A375 (cell line): ENCODE results near the gene CHRNG. TPM values are rescaled to one million over a fixed set of nuclear protein-coding genes. Genes with fewer than 3 reads are reported as not detected.

Experiments
- total RNA-seq: library from RNA; depleted of rRNA; stranded (reverse); fragments of >200 nt; shearing (Covaris generic); gene quantifications from 2 replicates; pipeline ENCODE4 v1.2.3, GENCODE V29; 2014; rRNA removed

The CHRNG gene, protein sequence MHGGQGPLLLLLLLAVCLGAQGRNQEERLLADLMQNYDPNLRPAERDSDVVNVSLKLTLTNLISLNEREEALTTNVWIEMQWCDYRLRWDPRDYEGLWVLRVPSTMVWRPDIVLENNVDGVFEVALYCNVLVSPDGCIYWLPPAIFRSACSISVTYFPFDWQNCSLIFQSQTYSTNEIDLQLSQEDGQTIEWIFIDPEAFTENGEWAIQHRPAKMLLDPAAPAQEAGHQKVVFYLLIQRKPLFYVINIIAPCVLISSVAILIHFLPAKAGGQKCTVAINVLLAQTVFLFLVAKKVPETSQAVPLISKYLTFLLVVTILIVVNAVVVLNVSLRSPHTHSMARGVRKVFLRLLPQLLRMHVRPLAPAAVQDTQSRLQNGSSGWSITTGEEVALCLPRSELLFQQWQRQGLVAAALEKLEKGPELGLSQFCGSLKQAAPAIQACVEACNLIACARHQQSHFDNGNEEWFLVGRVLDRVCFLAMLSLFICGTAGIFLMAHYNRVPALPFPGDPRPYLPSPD
- not detected in 2 replicates for total RNA-seq

DNA sequence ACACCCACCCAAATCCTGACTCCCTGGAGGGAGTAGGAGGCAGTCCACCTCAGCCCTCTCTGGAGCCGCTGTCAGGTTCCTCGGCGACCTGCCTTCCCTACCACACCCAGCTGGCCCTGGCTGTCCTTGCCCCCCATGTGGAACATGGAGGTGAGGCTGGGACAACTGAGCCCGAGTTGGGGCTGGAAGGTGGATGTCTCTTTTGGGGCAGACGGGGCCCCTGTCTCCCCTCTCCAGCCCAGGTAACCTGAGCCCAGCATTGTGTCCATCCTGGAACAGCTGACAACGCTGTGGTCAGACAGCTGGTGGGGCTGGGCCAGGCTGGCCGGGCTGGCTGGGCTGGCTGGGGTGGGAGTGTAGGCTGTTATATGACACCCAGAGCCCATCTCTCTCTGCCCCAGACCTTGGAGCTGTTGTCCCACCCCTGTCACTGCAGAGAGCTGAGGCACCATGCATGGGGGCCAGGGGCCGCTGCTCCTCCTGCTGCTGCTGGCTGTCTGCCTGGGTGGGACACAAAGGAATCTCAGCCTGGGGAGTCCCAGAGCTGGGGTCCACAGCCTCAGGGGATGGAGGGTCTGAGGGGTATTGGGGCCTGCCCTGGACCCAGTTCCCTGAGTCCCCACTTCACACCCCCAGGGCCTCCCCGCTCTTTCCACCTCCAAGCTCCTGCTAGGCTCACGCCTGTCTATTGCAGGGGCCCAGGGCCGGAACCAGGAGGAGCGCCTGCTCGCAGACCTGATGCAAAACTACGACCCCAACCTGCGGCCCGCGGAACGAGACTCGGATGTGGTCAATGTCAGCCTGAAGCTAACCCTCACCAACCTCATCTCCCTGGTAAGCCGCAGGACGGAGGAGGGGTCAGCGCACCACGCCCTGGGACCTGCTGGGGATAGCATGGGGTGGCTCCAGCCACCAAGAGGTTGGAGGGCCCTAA lies at the start of gene CHRNG:
CHRNG (plus strand) TSS at position 395 of the 934 bp plus-strand sequence; CDS start at position 451, 56 bp downstream.

GRCh38 chr2:232519581-232520438 lies 19.7 kb upstream of the CHRNG start, which contains the start of gene PRSS56:
TSS of gene PRSS56 (plus strand) at chr2:232520388. CDS start at chr2:232520599, 211 bp downstream.

GRCh38 chr2:232525791-232526371 lies 13.6 kb upstream of the CHRNG start, which contains the start of gene CHRND:
TSS of gene CHRND (plus strand) at chr2:232526160. CDS start at chr2:232526216, 56 bp downstream.

DNA sequence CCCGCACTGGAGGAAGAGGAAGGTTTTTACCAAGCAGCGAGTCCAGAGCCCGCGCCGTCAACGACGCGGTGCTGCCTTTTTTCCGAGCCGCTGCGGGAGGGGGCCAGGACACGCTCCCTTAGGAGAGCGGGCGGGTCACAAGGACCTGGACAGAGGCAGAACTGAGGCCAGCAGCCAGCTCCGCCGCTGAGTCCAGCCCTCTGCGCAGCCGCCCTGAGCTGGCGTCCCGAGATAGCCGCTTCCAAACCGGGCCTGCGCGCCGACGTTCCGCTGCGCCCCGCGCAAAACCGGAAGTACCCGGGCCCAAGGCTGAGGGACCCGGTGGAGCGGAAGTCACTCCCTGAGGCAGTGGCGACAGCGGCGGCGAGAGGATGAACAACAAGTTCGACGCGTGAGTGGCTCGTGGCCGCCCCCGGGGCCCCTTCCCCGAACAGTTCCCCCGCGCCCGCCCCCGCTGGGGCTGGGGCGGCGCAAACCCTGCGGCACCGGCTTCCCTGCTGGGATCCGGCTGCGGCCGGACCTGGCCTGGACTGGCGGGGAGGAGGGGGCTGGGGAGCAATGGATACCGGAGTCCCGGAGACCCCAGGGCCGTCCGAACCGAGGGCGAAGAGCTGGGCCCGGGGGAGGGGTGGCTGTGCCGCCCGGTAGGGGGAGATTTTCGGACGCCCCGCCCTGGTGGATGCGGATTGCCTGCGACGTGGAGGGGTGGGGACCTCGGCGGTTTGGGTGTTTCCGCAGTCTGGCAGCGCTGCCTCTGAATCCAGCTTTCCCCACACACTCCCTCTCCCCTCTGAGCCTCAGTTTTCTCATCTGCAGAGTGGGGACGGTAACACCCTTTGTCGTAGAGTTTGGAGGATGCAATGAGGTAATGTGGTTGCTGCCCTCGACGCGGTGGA lies 11.1 kb downstream of the CHRNG start, which contains the start of the genes EIF4E2 and TIGD1:
EIF4E2 (plus strand) TSS at position 336 of the 896 bp plus-strand sequence; CDS start at position 372, 36 bp downstream.
TIGD1 (minus strand) TSS at position 204 of the 896 bp plus-strand sequence. CDS start 675 bp downstream, outside the sequence.

Other genes starting within 250 kb of the CHRNG start
- 0.13 and 0.26 TPM in 2 replicates for gene ALPP, start 160.9 kb upstream of the CHRNG start, total RNA-seq
- not detected in 2 replicates for gene ALPG, start 132.8 kb upstream of the CHRNG start, total RNA-seq
- not detected in 2 replicates for gene ALPI, start 83.5 kb upstream of the CHRNG start, total RNA-seq
- not detected in 2 replicates for gene ECEL1, start 51.9 kb upstream of the CHRNG start, total RNA-seq
- not detected in 2 replicates for gene PRSS56, start 19.3 kb upstream of the CHRNG start, total RNA-seq
- not detected in 2 replicates for gene CHRND, start 13.5 kb upstream of the CHRNG start, total RNA-seq
- 9.6 and 12.2 TPM in 2 replicates for gene TIGD1, start 10.9 kb downstream of the CHRNG start, total RNA-seq
- 78.4 and 84.3 TPM in 2 replicates for gene EIF4E2, start 11.0 kb downstream of the CHRNG start, total RNA-seq
- gene EFHD1, start 93.9 kb downstream of the CHRNG start, total RNA-seq = not detected in 2 replicates
- gene GIGYF2, start 157.6 kb downstream of the CHRNG start, total RNA-seq = 36.3 and 42.7 TPM in 2 replicates
- gene KCNJ13, start 236.9 kb downstream of the CHRNG start, total RNA-seq = not detected in 2 replicates